HG02798 (cell line): ENCODE measurements around the gene DUSP19.
A peak's percentile ranks its signal among the peaks of the same experiment; 100 is the strongest.

Source experiments
- ATAC-seq: cut with Tn5 transposase; IDR thresholded peaks from one replicate; pipeline ENCODE4 v1.9.1; 2021; ENCODE audit warnings: mild to moderate bottlenecking; ENCODE audit not compliant: unreplicated experiment, poor library complexity

Gene DUSP19

DNA sequence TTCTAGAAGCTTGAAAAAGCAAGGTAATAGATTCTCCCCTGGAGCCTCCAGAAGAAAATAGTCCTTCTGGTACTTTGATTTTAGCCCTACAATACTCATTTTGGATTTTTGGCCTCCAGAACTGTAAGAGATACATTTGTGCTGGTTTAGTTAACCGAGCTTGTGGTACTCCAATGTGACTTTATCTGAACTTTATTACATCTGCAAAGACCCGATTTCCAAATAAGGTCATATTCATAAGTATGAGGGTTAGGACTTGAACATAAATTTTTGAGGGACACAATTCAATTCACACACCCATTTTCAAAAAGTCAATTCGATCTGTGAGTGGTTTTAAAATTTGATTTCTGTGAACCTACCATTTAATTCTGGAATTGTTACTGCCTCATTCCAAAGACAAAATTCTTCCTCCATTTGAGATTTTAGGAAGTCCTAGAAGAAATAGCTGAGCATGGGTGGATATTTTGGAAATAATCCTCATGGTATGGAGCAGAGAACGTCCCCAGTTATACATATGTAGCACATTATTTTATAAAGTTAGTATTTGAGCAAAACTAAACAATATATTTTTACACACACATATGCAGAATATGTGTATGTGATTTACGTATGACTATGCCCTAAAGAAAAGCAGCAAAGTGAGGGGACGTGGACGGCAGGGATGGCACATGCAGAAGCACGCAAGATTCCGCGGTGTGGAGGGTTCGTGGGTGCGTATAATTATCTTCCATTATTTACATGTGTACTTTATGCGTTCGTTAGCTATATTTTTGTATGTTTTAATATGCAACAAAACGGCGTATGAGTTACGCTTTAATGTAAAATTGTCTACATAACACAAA, 44.8 kb downstream of the DUSP19 start:
- ATAC-seq, result no peak

- ATAC-seq, result peak; percentile 54
Measured at GRCh38 chr2:183123959-183124221, 45.3 kb downstream of the DUSP19 start.

DNA sequence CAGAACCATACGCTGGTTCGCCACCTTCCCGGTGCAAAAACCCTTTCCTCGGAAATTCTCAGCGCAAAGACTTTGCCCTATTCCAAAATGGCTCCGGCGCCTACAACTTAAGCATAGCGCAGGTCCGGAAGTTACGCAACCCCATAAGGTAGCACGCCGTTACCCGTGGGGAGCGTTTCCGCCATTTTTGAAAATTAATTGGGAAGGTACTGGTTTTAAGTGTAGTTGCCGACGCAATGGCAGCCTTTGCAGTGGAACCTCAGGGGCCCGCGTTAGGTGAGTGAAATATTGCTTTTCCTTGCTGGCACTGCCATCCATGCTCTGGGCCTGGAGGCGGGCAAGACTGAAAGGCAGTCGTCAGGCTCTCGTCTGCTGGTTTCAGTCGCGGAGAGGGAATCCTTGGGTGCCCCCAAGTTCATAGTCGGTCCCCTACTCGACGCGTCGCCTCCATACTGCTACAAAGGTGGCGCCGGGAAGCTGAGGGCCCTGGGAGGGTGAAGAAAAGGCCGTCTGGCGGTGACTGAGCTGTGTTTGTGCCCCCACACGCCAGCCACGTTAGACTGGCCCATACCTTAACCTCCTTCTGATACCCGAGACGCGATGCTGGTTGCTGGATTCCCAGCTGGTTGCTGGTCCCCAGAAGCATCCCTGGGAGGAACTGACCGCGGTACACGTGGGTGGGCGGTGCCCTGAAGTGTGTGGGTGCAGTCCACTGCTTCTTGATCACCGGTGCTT, 45.8 kb downstream of the DUSP19 start, which contains the start of gene NUP35:
Gene NUP35, plus strand, starts transcription at position 222 of the 735 bp plus-strand sequence. Its CDS starts 15 bp downstream, at position 237.
- peak; percentile 94 for ATAC-seq

- no peak for ATAC-seq
Measured at GRCh38 chr2:183124957-183125255, 46.4 kb downstream of the DUSP19 start.

DNA sequence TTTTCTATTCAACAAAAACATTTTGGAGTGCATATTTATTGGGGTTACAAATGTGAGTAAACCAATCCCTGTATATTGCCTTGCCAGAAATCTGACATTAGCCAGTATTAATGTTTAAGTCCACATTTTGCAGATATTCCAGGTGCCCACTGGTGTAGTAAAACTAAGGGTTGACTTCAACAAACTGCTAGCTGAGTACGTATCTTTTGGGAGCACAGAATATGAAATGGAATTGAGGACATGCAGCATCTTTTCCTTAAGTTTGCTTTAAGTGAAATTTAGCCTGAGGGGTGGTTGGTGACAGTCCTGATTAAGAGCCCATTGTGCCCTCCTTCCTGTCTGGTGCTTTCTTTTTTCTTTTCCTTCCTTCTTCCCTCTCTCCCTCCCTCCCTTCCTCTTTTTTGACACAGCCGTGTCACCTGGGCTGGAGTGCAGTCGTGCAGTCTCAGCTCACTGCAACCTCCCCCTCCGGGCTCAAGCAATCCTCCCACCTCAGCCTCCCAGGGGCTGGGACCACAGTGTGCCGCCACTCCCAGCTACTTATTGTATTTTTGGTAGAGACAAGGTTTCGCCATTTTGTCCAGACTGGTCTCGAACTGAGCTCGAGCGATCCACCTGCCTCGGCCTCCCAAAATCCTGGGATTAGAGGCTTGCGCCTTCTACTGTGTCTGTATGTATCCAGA, 47.3 kb downstream of the DUSP19 start:
- ATAC-seq, result no peak

DNA sequence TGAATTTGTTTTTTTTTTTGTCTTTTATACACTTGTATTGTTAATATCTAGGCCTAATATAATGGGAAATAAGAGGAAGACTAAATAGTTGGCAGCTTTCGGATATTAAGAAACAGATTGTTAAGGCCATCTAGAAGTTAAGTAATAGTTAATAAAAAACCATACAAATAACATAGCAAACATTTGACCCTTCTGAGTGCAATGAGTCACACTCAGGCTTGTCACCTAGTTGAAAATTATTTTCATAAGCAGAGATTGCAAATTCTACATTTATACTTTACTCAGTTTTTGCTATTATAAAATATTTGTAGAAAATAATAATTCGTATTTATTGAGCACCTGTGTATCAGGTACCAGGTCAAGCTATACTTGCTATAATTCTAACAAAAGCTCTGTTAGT, 48.1 kb downstream of the DUSP19 start:
- no peak for ATAC-seq

GRCh38 chr2:183134016-183134415, 55.5 kb downstream of the DUSP19 start:
- no peak for ATAC-seq

- ATAC-seq, result no peak
Measured at GRCh38 chr2:183148955-183149354, 70.4 kb downstream of the DUSP19 start.

- no peak for ATAC-seq
Measured at GRCh38 chr2:183149489-183149888, 70.9 kb downstream of the DUSP19 start.
